SJSA1 (cell line): ENCODE data around the gene HOXB13. TPM values are rescaled to one million over a fixed set of nuclear protein-coding genes. Genes with fewer than 3 reads are reported as not detected.

Experiments
- DNase-seq, 2 experiments: peaks; one replicate each; pipeline ENCODE4 v3.0.0-alpha.2; 2015 to 2020; ENCODE audit warnings: low spot score in 2 of 2, low read depth in 1 of 2
- H3K27ac ChIP-seq: fragments of 250-450 bp; sonication (Bioruptor Pico); 2 replicates; pipeline ENCODE4 v1.5.1; 2020; ENCODE audit warnings: mild to moderate bottlenecking, moderate library complexity
- H3K27me3 ChIP-seq: fragments of 250-450 bp; sonication (Bioruptor Pico); replicated peaks from 2 replicates; pipeline ENCODE4 v1.5.1; 2020; ENCODE audit warnings: mild to moderate bottlenecking, moderate library complexity
- H3K36me3 ChIP-seq: fragments of 250-450 bp; sonication (Bioruptor Pico); 2 replicates; pipeline ENCODE4 v1.5.1; 2020; ENCODE audit warnings: mild to moderate bottlenecking
- H3K4me1 ChIP-seq: fragments of 250-450 bp; sonication (Bioruptor Pico); replicated peaks from 2 replicates; pipeline ENCODE4 v1.6.1; 2021; ENCODE audit warnings: mild to moderate bottlenecking
- H3K4me3 ChIP-seq: fragments of 250-450 bp; sonication (Bioruptor Pico); 2 replicates; pipeline ENCODE4 v1.5.1; 2020; ENCODE audit warnings: mild to moderate bottlenecking
- H3K9me3 ChIP-seq: fragments of 250-450 bp; sonication (Bioruptor Pico); replicated peaks from 2 replicates; pipeline ENCODE4 v1.5.1; 2020; ENCODE audit warnings: mild to moderate bottlenecking
- total RNA-seq: library from RNA; depleted of rRNA; stranded (reverse); fragments of >200 nt; shearing (Covaris generic); gene quantifications from 2 replicates; pipeline ENCODE4 v1.2.3, GENCODE V29; 2014

Gene HOXB13
- total RNA-seq, 1 experiment from 2014 or later: not detected

DNA sequence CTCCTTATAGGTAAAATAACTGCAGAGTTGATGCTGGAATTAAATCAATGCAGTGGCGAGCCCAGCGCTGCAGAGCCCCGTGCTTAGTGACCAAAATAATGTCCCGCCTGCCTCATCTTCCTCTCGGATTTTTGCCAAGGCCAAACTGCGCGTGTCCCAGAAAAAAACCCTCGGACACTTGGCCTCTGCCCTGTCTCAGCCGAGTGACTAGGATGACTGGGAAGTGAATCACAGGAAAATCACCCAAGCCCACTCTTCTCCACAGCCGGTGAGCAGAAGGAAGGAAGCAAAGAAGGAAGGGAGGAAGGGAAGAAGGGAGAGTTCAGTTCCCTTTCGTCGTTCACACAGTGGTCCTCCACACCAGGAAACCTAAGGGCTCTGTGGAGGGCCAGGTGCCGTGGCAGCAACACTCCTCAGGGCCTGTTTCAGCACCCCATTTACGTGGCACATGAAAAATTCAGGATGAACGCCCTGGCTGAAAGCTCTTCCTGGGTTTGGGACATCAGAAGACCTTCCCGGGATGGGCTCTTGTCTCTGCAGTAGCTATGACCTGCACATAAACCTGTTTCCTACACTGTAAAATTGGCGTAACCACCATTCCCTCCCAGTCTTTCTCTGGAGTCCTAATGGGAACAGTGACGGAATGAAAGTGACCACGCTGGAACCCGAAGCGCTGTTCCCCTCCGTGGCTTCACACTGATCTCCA is 25.4 kb upstream of the HOXB13 start:
- Histone ChIP-seq H3K4me1 (no peaks in the 10 kb centered on the region), H3K9me3 (no peaks in the 10 kb centered on the region), H3K27me3 (peaks cover 94% of the 10 kb centered on the region), H3K36me3 (no peaks in the 10 kb centered on the region), H3K27ac (no peak overlapping the region), H3K4me3 (no peak overlapping the region)
- no peak for DNase-seq

DNA sequence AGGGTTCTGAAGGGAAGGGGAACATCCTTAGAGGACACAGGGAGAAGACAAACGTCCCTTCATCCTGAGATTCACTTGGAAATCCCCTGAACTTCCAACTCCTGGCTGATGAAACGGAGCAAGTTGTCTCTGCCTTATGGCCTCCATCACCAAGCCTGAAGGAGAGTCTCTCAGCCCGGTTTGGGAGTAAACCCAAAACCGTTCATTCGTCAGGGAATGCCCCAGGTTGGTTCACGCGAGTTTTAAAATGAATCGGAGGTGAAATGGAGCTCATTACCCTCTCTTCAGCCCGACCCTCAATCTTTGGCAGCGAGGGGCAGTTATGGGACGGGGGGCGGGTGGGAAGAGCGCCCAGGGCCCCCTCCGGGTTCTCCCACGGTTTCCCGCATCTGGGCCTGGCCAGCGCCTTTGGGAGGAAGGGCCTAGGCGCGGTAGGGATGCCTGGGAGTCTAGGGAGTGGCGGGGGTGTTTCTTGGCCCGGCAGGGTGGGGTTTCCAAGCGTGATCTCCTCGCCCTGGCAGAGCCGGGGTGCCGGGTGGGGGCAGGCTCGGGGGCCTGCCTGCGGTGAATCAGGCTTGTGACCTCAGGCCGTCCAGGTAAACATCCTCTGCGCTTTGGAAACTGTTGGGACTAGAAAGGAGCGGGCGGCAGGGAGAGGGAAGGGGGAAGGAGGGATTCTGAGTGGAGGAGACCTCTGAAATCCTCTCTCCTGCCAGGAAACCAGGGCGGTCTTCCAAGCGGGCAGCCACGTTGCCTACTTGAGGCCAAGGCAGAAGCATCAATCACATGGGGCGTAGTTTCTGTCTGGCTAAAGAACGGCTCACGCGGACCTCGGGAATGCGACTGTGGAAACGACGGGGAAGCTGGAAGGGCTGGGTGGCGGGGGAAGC is 24.1 kb upstream of the HOXB13 start:
- H3K36me3 ChIP-seq: no peaks in the 10 kb centered on the region

DNA sequence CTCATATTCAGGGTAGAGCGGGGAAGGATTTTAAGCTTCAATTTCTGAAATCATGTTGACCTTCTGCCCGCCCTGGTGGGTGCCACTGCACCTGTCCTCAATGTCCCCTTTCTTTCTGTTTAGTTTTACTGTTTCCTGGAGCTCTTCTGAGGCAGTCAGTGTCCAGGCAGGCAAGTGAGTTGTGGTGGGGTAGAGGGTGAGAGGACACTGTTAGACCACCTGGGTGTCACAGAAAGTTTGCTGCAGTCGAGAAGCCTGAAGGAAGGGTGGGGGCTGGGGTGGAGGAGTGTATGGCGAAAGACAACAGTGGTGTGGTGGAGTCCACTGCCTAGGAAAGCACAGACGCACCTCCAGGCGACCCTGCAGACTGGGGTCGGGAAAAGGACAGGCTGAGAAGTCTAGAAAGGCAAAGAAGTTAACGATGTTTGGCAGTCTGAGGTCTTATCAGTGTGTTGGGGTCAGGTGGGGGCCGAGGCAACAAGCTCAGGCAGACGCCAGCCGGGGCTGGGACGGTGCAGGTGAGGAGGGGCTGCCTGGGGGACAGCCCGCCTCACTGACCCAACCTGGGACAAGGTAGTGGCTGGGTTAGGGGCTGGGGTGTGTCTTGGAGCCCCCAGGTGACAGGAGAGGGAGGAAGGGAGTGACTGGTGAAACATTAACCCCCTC is 23.3 kb upstream of the HOXB13 start:
- Histone ChIP-seq H3K27ac (no peak overlapping the region), H3K4me3 (no peak overlapping the region), H3K27me3 (peaks cover 98% of the 10 kb centered on the region), H3K36me3 (no peaks in the 10 kb centered on the region), H3K9me3 (no peaks in the 10 kb centered on the region), H3K4me1 (no peaks in the 10 kb centered on the region)
- DNase-seq: no peak

More for the DNA sequence above, 24.1 kb upstream of the HOXB13 start:
- H3K9me3 ChIP-seq: no peaks in the 10 kb centered on the region
- no peak overlapping the region for H3K4me3 ChIP-seq
- no peak for DNase-seq
- no peaks in the 10 kb centered on the region for H3K4me1 ChIP-seq
- H3K27ac ChIP-seq: no peak overlapping the region
- peaks cover 98% of the 10 kb centered on the region for H3K27me3 ChIP-seq

DNA sequence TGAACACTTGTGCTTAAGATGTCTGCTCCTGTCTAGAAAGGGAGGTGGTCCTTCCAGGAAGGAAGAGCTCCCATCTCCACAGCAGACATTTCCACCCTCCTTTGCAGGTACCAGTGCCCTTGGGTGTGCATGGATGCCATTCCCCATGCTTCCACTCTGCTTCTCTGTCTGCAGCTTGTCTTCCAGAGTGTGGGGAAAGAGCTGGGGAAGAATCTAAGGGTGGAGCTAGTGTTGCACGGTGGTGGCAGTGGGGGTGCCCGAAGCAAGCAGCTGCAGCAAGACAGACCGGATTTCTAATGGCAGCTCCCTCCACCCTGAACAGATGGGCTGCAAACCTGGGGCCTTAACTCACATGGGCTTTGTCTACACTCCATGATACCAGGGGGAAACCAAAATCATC is 22.6 kb upstream of the HOXB13 start:
- Histone ChIP-seq H3K36me3 (no peaks in the 10 kb centered on the region), H3K27me3 (peaks cover 100% of the 10 kb centered on the region)

DNA sequence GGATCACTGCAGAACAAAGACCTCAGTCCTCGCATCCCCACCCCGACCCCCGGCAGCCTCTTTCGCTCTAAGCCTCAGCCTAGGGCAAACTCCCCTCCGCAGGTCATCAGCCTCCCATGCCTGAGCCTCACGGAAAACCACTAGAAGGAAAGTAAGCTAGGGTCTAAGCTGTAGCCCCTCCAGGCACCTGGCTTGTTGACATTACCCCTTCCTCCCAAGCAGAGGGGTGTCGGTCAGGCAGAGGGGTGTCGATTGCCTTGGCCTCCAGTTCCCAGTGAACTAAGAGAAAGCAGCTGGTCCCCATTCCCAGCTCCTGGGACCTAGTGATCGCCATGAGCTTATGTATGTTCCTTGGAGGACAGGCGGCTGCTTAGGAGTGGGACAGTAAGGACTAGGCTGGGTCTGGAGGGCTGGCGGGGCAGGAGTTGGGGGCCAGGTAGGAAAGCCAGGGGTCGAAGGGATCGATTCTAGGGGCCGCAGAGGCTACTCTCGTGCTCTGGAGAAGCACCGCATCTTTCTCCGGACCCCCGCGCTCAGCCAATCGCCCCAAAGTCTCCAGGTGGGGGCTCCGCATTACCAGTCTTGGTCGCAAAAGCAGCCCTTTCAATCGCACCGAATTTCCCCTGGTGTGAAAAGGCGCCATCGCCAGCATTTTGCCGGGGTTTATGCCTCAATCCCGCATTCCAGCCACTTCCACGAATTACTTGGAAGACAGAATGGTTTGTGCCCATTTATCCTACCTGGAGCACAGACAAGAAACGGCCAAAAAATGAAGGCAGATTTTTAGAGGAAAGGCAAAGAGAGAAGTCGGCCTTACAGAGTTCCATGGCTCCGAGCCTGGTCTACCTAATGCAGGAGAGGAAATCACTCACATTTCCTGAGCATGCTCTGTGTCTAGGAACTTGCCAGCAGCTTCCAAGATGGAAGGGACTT is 21.3 kb upstream of the HOXB13 start:
- Histone ChIP-seq H3K36me3 (no peaks in the 10 kb centered on the region), H3K9me3 (no peaks in the 10 kb centered on the region), H3K27ac (no peak overlapping the region), H3K4me1 (no peaks in the 10 kb centered on the region), H3K27me3 (peaks cover 100% of the 10 kb centered on the region), H3K4me3 (no peak overlapping the region)
- DNase-seq: no peak

More for the DNA sequence above, 22.6 kb upstream of the HOXB13 start:
- Histone ChIP-seq H3K9me3 (no peaks in the 10 kb centered on the region), H3K4me3 (no peak overlapping the region), H3K27ac (no peak overlapping the region), H3K4me1 (no peaks in the 10 kb centered on the region)
- DNase-seq: no peak

DNA sequence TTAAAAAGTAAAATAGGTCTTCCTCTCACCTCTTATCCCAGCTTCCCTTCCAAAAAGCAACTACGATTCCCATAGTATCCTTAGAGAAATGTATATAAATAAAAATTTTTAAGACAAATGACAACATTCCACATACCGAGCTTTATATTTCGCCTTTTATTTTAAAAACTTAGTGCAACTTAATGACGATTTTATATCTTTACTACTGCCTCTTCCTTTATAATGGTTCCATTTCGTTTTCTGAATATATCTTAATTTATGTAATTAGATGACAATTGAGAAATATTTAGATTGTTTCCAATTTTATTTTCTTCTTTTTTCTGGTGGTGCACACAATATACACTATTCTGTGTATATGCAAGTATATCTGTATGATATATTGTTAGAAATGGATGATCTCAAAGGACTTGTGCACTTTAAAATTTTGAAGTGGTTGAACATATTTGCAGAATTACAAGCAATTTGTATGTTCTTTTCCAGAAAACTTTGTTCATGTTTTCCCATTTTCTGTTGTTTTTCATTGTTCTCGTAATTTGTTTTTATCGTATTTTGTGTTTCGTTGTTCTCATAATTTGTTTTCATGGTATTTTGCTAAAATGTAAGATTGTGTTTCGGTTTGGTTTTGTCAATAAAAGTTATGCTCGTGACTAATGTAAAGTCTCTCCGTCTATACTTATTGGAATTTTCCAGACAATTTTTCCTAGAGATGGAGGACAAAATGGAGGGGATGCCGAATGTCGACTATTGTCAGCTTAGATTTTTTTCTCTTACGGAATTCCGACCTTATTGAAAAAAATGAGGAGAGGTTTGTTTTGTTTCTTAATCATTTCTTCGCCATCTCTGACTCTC is 20.4 kb upstream of the HOXB13 start:
- Histone ChIP-seq H3K4me1 (no peaks in the 10 kb centered on the region), H3K4me3 (no peak overlapping the region), H3K36me3 (no peaks in the 10 kb centered on the region), H3K27ac (no peak overlapping the region), H3K27me3 (peaks cover 98% of the 10 kb centered on the region), H3K9me3 (no peaks in the 10 kb centered on the region)
- DNase-seq: no peak

DNA sequence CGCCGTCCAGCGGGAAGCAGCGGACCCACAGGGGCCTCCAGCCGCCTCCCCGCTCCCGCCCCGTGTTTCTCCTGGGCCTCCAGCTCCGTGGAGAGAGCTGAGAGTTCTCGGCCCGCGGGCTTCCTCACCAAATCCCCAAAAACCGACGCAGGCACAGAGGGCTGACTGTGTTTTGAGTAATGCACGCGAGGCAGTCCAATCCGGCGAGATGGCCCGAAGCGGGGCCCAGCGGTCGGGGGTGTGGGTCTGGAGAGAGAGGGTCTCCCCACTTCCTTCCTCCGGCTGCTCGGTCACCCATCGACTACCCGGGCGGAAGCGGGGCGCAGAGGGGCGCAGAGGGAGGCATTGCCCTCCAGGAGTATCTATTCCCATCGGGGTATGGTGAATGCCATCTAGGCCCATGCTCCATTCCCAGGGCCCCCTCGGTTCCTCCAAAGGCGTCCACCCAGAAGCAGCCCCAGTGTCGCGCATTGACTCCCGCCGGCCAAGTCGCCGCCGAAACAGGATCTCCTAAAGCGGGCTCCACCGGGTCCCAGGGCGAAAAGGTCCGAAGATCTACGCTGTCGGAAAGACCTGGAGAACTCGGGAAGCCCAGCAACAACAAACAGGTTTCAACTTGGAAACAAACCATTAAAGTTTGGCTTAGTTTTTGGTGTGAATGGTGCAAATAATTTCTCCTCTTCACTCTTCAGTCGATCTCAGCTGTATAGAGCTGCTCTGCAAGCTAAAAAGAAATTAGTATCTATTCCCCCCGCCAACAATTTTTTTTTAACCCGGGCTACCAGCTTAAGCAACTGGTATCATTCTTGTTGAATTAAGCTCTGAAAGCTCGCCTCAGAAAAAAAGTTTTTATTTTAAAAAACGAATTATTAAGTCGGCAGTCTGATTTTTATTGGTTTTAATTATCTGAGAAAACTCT is 19.2 kb upstream of the HOXB13 start:
- Histone ChIP-seq H3K9me3 (no peaks in the 10 kb centered on the region), H3K4me3 (no peak overlapping the region), H3K4me1 (no peaks in the 10 kb centered on the region), H3K27ac (no peak overlapping the region), H3K27me3 (peaks cover 95% of the 10 kb centered on the region), H3K36me3 (no peaks in the 10 kb centered on the region)
- no peak for DNase-seq

DNA sequence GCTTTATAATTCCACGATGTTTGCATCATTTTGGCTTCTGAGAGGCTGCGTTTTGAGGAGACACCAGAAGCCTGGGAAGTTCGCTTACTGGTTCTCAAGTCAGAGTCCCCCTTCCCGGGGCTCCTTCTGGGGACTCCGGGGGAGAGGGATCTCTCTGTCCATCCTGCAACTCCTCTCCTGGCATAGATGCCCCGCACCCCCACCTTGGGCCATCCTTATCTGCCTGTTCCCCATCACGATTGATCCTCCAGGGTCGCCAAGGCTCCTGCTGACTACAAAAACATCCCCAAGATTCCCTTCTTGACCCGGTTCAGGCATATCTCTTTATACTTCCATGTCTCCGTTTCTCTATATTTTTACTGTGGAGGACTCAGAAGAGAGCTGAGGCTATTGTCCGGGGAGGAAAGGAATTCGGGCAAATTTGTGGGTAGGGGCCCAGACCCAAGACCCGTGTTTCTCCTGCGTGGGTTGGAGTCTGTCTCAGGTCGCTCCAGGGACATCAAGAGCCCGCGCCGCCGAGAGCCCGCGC is 18.4 kb upstream of the HOXB13 start:
- Histone ChIP-seq H3K27ac (no peak overlapping the region), H3K36me3 (no peaks in the 10 kb centered on the region), H3K4me1 (no peaks in the 10 kb centered on the region), H3K9me3 (no peaks in the 10 kb centered on the region), H3K4me3 (no peak overlapping the region), H3K27me3 (peaks cover 95% of the 10 kb centered on the region)
- no peak for DNase-seq

DNA sequence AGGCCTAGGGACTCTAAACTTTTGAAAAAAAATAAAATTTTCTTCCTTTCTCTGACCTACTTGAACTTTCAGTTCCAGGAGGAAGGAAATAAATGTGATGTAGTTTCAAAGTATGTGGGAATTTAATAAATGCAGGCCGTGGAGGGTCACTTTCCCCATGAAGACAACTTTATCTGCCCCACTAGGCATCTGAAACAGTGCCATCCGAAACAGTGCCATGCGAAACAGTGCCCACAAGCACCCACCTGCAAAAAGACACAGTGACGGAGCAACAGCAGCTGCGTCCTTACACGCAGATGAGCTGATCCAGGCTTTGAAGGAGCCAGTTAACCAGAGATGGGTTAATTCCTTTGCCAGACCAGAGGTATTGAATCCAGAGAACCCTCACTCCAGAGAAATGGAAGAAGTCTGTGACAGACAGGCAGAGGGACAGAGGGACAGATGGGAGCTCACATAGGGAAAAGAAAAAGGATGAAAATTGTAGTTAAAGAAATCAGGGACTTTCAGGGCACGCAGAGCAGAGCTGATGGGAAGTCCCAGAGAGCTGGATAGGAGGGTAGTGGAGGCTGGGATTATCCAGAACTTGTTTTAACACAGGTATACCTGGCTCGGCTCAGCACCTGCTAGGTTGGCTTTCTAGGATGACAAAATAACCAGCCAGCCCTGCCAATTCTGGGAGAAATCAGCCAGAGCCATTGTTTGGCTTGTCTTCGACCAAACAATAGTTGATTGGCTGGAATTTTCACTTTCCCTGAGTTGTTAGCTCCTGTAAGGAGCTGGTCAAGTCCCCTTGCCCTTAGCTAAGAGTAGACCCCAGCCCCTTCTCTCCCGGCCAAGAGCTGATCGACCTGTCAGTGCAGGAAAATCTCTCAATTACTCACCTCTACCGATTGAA is 17.1 kb upstream of the HOXB13 start:
- no peaks in the 10 kb centered on the region for H3K9me3 ChIP-seq
- no peak for DNase-seq
- no peak overlapping the region for H3K27ac ChIP-seq
- H3K36me3 ChIP-seq: no peaks in the 10 kb centered on the region
- peaks cover 95% of the 10 kb centered on the region for H3K27me3 ChIP-seq
- no peaks in the 10 kb centered on the region for H3K4me1 ChIP-seq
- no peak overlapping the region for H3K4me3 ChIP-seq

DNA sequence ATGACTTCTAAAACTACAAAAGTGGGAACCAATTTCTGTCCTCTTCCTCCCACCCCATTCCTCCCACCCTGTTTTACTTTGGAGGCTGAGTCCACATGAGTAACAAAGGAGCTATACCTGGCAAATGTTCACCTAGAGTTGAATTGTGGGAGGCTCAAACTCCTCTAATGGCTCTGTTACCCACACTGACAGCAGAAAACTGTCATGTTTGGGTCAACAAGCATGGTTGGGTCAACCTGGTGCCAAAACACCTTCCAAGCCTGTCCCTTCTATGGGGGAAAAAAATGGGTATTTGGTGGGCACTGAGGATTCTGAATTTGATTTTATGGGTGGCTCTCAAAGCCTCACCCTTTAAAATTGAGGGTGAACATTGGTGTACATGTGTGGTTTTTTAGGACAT is 12.0 kb upstream of the HOXB13 start:
- Histone ChIP-seq H3K27me3 (peaks cover 93% of the 10 kb centered on the region), H3K27ac (no peak overlapping the region), H3K4me3 (no peak overlapping the region), H3K9me3 (no peaks in the 10 kb centered on the region), H3K4me1 (no peaks in the 10 kb centered on the region; the same call in 1 of the 2 replicates), H3K36me3 (no peaks in the 10 kb centered on the region)
- DNase-seq: no peak
